ENCODE measurements around the gene AGR2. TPM values are rescaled to one million over a fixed set of nuclear protein-coding genes. Genes with fewer than 3 reads are reported as not detected.

AGR2 gene
- not detected for total RNA-seq

DNA sequence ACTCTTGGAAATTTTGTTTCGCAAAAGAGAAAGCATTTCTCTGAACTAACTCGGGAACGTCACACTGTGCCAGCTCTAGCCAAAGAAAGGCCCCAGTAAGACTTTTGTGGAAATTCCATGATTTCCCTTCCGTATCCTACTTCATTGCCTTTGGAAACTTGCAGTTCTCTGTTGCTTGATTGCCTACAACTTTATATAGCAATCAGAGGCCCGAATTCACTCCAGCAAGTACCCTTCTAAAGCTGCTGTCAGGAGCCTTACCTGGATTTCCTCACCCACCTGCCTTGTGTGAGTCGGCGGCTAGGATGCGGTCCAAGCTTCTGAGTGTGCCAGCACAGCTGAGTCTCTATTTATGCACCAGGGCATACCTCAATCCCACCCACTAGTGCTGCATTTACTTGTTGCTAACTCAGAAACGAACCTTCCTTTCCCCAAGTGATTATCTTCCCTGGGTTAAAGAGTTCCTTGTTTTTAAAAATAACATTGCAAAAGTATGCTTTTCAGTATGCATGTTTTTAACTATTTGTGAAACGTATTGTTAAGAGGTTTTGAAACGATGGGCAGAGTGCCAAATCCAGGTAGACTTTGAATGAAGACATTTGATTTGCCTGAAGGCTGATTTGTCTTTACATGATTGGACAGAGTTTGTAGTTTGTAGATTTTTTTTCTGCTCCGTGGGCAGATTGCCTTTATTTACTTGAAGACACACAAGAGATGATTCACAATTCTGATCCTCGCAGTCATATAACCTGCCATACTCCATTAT is at the start of gene AGR2:
Gene AGR2, minus strand, starts transcription at position 326 of the 766 bp plus-strand sequence. CDS start 3,203 bp downstream, outside the sequence.

DNA sequence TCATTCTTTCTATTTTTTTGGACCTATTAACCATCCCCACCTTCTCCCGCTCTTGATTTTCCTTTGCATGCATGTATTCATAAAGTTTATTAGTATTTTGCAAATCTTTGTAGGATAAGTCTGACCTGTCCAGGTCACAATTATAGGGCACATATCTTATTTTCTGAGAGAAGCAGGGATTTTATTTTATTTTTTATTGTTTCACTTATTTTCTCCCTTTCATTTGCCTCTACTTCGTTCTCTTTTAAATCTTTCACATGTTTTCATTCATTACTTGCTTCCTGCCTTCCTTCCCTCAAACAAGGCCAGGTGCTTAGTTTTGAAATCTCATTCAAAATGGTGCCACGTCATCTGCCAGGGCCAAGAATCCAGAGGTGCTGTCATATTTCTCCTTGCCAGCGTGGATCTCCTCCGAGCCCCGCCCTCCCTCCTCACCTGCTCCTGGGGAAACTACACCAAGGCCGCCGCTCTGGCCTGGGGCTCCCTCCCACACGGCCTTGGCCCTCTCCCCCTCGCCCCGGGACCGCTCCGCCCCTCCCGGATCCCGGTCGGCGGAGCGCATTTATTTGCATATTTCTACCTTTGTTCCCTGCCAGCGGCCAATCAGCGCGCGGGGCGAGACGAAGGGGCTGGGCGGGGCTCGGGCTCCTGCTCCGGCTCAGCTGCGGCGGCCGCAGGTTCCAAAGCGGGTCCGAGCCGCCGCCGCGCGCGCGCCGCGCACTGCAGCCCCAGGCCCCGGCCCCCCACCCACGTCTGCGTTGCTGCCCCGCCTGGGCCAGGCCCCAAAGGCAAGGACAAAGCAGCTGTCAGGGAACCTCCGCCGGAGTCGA is 51.5 kb downstream of the AGR2 start, which contains the start of gene TSPAN13:
Gene TSPAN13, plus strand, starts transcription at position 654 of the 830 bp plus-strand sequence. CDS start 213 bp downstream, outside the sequence.

Other genes with a start within 250 kb of the AGR2 start
- 72.9 TPM for gene ANKMY2, start 159.2 kb downstream of the AGR2 start, total RNA-seq
- gene BZW2, start 158.8 kb downstream of the AGR2 start, total RNA-seq, result 79.5 TPM
- 63.9 TPM for gene TSPAN13, start 51.2 kb downstream of the AGR2 start, total RNA-seq
- gene AGR3, start 77.0 kb upstream of the AGR2 start, total RNA-seq, result not detected